Measurements from ENCODE around the gene ANGEL2. TPM values are rescaled to one million over a fixed set of nuclear protein-coding genes. Genes with fewer than 3 reads are reported as not detected.

The ANGEL2 gene, protein sequence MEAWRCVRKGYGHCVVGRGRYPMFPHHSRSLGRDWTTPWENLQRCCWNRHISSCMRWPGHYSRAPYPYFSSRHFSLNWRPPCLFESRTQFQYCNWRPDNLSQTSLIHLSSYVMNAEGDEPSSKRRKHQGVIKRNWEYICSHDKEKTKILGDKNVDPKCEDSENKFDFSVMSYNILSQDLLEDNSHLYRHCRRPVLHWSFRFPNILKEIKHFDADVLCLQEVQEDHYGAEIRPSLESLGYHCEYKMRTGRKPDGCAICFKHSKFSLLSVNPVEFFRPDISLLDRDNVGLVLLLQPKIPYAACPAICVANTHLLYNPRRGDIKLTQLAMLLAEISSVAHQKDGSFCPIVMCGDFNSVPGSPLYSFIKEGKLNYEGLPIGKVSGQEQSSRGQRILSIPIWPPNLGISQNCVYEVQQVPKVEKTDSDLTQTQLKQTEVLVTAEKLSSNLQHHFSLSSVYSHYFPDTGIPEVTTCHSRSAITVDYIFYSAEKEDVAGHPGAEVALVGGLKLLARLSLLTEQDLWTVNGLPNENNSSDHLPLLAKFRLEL
- 42.8 and 46.9 TPM in 2 replicates for total RNA-seq

GRCh38 chr1:213015099-213016050 lies at the start of gene ANGEL2:
Gene ANGEL2 (minus strand): TSS chr1:213015867. CDS start chr1:213015671, 196 bp downstream.

GRCh38 chr1:213051127-213051880 lies 35.6 kb upstream of the ANGEL2 start, which contains the start of gene RPS6KC1:
Gene RPS6KC1 (plus strand): TSS chr1:213051241. CDS start chr1:213051405, 164 bp downstream.

DNA sequence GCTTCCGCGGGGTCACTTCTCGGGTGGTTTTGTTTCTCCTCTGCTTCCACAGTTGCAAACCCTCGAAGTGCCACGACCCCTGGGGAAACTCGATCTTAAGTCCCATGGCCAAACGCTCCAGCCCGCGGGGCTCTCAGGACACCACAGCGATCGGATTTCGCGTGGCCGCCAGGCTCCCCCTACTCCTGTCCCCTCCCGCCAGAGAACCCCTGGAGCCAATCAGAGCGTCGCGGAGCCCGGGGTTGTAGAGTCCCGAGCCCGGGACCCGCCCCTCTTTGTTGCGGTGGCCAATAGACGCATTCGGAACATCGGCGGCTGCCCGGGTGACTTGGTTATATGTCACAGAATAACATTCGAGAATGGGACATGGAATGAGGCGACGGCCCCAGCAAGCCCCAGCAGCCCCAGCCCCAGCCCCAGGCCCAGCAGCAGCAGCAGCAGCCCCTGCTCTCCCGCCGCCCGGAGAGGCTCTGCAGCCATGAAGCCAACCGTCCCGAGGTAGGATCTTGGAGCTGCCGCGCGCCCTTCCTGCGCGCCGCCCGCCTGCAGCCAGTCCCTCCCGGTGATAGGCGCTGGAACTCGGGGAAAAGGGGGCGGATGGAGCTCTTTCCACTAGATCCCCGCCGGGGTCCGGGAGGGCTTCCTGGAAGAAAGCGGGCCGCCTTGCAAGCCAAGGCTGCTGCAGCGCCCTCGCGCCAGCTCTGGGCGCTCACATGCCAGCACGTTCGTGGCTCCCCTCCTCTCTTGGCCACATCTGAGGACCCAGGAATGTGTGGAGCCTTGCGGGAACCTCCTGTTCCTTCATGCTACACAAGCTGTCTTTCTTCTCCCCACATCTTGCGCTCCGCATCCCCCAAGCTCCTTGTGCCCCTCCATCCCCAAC lies 65.2 kb downstream of the ANGEL2 start, which contains the start of gene VASH2:
VASH2 (plus strand) TSS at position 299 of the 883 bp plus-strand sequence. CDS start 1,002 bp downstream, outside the sequence.

Other genes with a start within 250 kb of the ANGEL2 start
- gene NSL1, start 224.1 kb downstream of the ANGEL2 start, total RNA-seq, result 23.8 and 28.9 TPM in 2 replicates
- gene TATDN3, start 224.0 kb downstream of the ANGEL2 start, total RNA-seq, result 12.5 and 13.4 TPM in 2 replicates
- not detected in 2 replicates for gene SPATA45, start 168.2 kb downstream of the ANGEL2 start, total RNA-seq
- 9.5 and 10.1 TPM in 2 replicates for gene FLVCR1, start 157.6 kb downstream of the ANGEL2 start, total RNA-seq
- gene VASH2, start 65.3 kb downstream of the ANGEL2 start, total RNA-seq, result 1.4 and 2.4 TPM in 2 replicates
- 34.4 and 47.2 TPM in 2 replicates for gene RPS6KC1, start 35.4 kb upstream of the ANGEL2 start, total RNA-seq

Measured in smooth muscle cell of the umbilical artery (primary cell).